Prostate gland (tissue), 2 donors: ENCODE measurements around the gene TRIO. TPM values are rescaled to one million over a fixed set of nuclear protein-coding genes. Genes with fewer than 3 reads are reported as not detected.

Experiments
- DNase-seq: peaks from one replicate; pipeline ENCODE4 v3.0.0-alpha.2; 2019; ENCODE audit warnings: low spot score
- H3K27ac ChIP-seq, 2 donors: fragments of 200-600 bp; sonication (generic); 2 replicates each; pipeline ENCODE4 v1.5.1; 2017 to 2019
- H3K27me3 ChIP-seq: fragments of 200-600 bp; sonication (generic); replicated peaks from 2 replicates; pipeline ENCODE4 v1.5.1; 2019; ENCODE audit not compliant: insufficient read depth
- H3K36me3 ChIP-seq, 2 donors: fragments of 200-600 bp; sonication (generic); 1 replicate in 1 of 2; 2 replicates in 1 of 2; pipeline versions ENCODE4 v1.5.1 to v1.8.1; 2017 to 2019
- H3K4me1 ChIP-seq: fragments of 200-600 bp; sonication (generic); replicated peaks from 2 replicates; pipeline ENCODE4 v1.5.1; 2019
- H3K4me3 ChIP-seq, 2 donors: fragments of 200-600 bp; sonication (generic); 2 replicates each; pipeline ENCODE4 v1.5.1; 2017 to 2019
- H3K9me3 ChIP-seq: fragments of 200-600 bp; sonication (generic); 2 replicates; pipeline ENCODE4 v1.5.1; 2017
- POLR2A ChIP-seq: fragments of 450-650 bp; IDR thresholded peaks from one replicate; pipeline ENCODE4 v1.6.1; 2016; ENCODE audit warnings: antibody characterized with exemption, mild to moderate bottlenecking
- POLR2AphosphoS5 ChIP-seq: sonication (generic); formaldehyde crosslinking; IDR thresholded peaks from one replicate; pipeline ENCODE4 v1.6.1; 2017; ENCODE audit warnings: antibody characterized with exemption
- WGBS: methylation state at CpG from one replicate; pipeline ENCODE4 v1.1.5; 2018; 5-methylcytosine and 5-hydroxymethylcytosine counted together
- intact Hi-C: fragments of 100-400 bp; cut with DNase I; formaldehyde crosslinking; loops from one replicate; pipeline ENCODE4 v1.14.2; 2022
- total RNA-seq, 2 donors: library from RNA; depleted of rRNA; stranded (reverse); fragments of >200 nt; gene quantifications; one replicate each; pipeline ENCODE4 v1.1.0, GENCODE V29; 2016
- TF ChIP-seq, protein P1 (sequence below), 4 experiments: fragments of 200-600 bp in 2 of 4; fragments of 450-650 bp in 2 of 4; sonication (generic) in 2 of 4; IDR thresholded peaks; 1 replicate in 3 of 4; 2 replicates in 1 of 4; pipeline ENCODE4 v1.5.1; 2016 to 2019; ENCODE audit warnings: antibody characterized with exemption in 4 of 4, mild to moderate bottlenecking in 2 of 4, moderate library complexity in 2 of 4

The TRIO gene
- total RNA-seq, 2 donors from 2014 or later, result 90.3 to 197 TPM

DNA sequence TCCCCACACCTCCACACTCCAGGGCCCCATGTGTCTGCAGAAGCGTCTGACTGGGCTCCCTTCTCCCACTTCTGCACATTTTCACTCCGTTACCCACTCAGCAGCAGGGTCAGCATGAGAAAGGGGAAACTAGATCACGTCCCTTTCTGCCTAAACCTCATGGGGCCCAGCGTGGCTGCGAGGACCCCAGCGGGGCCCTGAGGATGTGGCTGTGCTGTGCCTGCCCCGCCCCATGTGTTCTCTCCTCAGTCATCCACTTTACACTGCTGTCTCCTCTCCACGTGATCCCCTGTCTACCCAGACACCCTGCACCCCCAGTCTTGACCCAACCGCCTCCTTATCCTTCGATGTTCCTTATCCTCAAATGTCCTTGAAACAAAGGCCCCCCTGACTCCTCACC, 378.6 kb downstream of the TRIO start:
- no peak overlapping the region for H3K27ac ChIP-seq
- H3K27me3 ChIP-seq, result no peaks in the 10 kb centered on the region
- intact Hi-C loops, result no loop called here
- H3K9me3 ChIP-seq, result no peaks in the 10 kb centered on the region
- no peak for DNase-seq
- H3K4me3 ChIP-seq, result no peak overlapping the region
- peaks cover 6% of the 10 kb centered on the region for H3K4me1 ChIP-seq
- WGBS, result 92% methylated on average over 10 of the region's 10 CpGs
- TF ChIP-seq POLR2A (no peak), POLR2AphosphoS5 (no peak)
- TF ChIP-seq, protein P1, sequence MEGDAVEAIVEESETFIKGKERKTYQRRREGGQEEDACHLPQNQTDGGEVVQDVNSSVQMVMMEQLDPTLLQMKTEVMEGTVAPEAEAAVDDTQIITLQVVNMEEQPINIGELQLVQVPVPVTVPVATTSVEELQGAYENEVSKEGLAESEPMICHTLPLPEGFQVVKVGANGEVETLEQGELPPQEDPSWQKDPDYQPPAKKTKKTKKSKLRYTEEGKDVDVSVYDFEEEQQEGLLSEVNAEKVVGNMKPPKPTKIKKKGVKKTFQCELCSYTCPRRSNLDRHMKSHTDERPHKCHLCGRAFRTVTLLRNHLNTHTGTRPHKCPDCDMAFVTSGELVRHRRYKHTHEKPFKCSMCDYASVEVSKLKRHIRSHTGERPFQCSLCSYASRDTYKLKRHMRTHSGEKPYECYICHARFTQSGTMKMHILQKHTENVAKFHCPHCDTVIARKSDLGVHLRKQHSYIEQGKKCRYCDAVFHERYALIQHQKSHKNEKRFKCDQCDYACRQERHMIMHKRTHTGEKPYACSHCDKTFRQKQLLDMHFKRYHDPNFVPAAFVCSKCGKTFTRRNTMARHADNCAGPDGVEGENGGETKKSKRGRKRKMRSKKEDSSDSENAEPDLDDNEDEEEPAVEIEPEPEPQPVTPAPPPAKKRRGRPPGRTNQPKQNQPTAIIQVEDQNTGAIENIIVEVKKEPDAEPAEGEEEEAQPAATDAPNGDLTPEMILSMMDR (IDR thresholded peaks at IDR 0.05), result no peak
- H3K36me3 ChIP-seq, result no peaks in the 10 kb centered on the region

DNA sequence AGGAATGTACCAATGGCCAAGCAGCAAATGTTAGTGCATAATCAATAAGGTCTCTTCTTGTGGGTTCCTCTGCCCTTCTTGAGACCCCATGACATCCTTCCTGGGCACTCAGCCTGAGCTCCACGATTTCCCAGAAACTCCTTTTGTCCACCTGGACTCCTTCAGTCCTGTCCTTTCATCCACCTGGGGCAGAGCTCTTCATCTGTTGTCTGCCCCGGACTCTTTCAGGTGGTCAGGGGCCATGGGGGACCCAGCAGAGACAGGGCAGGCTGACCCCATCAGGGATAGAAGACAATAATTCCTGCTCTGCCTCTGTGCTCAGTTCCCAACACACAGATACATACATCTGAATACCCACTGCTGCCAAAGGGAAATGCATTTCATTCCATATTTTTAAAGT, 379.6 kb downstream of the TRIO start:
- no peak for DNase-seq
- WGBS, result 97% methylated on average over 2 of the region's 2 CpGs
- no peak for TF ChIP-seq POLR2A
- TF ChIP-seq, protein P1 (IDR thresholded peaks at IDR 0.05), result no peak

DNA sequence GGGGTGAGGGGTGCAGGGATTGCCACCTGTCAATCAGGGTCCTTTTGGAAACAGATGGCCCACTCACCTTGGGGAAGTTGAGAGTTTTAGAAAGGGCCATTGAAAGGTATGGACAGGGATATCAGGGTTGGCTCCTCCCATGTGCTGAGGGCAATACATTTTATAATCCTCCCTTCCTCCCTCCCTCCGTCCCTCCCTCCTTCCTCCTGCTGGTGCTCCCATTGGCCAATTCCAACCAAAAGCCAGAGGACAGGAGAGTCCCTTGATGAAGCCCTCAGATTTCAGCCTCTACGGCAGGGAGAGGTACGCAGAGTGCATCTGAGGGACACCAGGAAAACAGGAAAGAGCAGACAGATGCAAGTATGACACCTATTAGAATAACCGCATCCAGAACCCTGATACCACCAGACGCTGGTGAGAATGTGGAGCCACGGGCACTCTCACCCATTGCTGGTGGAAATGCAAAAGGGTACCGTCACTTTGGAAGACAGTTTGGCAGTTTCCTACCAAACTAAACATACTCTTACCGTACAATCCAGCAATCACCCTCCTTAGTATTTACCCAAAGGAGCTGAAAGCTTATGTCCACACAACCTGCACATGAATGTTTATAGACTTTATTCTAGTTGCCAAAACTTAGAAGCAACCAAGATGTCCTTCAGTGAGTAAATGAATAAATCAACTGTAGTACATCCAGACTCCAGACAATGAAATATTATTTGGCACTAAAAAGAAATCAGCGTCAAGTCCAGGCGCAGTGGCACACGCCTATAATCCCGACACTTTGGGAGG, 380.3 kb downstream of the TRIO start:
- TF ChIP-seq POLR2A (no peak), POLR2AphosphoS5 (peak; percentile 85)
- TF ChIP-seq, protein P1 (IDR thresholded peaks at IDR 0.05), result no peak
- no peaks in the 10 kb centered on the region for H3K36me3 ChIP-seq
- 47% methylated on average over 12 of the region's 12 CpGs for WGBS
- H3K9me3 ChIP-seq, result no peaks in the 10 kb centered on the region
- H3K27me3 ChIP-seq, result no peaks in the 10 kb centered on the region
- peaks cover 6% of the 10 kb centered on the region for H3K4me1 ChIP-seq
- peak overlapping the region in 1 of 2 donors; percentile 57 for H3K27ac ChIP-seq
- DNase-seq, result no peak
- intact Hi-C loops, result no loop called here
- no peak overlapping the region for H3K4me3 ChIP-seq

More for the DNA sequence above, 379.6 kb downstream of the TRIO start:
- H3K9me3 ChIP-seq, result no peaks in the 10 kb centered on the region
- intact Hi-C loops, result no loop called here
- no peaks in the 10 kb centered on the region for H3K36me3 ChIP-seq
- no peaks in the 10 kb centered on the region for H3K27me3 ChIP-seq
- H3K27ac ChIP-seq, result peak overlapping the region in 1 of 2 donors; percentile 31
- H3K4me1 ChIP-seq, result peaks cover 6% of the 10 kb centered on the region
- H3K4me3 ChIP-seq, result no peak overlapping the region

DNA sequence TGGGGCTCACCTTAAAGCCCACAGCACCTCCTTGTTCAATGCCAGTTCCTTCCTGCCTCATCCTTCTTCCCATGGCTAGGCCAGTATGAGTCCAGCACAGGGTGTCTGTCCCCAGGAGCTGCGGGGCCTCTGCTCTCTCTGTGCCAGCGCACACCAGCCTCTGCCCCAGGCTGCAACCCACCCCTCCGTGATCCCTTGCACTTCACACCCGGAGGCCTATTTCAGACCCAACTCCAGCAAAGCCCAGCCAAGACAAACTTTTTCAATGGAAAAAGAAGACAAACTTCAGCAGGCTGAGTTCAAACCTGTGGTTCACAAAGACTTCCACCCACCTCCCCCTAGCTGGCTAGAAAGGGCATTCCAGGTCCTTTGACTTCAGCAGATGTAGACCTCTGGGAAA, 382.3 kb downstream of the TRIO start:
- H3K4me1 ChIP-seq, result peaks cover 6% of the 10 kb centered on the region
- H3K36me3 ChIP-seq, result no peaks in the 10 kb centered on the region
- TF ChIP-seq POLR2AphosphoS5 (no peak), POLR2A (no peak)
- TF ChIP-seq, protein P1 (IDR thresholded peaks at IDR 0.05), result no peak
- WGBS, result 92% methylated on average over 4 of the region's 4 CpGs
- no peaks in the 10 kb centered on the region for H3K27me3 ChIP-seq
- DNase-seq, result no peak
- no peaks in the 10 kb centered on the region for H3K9me3 ChIP-seq
- intact Hi-C loops, result no loop called here
- H3K4me3 ChIP-seq, result no peak overlapping the region
- H3K27ac ChIP-seq, result no peak overlapping the region

DNA sequence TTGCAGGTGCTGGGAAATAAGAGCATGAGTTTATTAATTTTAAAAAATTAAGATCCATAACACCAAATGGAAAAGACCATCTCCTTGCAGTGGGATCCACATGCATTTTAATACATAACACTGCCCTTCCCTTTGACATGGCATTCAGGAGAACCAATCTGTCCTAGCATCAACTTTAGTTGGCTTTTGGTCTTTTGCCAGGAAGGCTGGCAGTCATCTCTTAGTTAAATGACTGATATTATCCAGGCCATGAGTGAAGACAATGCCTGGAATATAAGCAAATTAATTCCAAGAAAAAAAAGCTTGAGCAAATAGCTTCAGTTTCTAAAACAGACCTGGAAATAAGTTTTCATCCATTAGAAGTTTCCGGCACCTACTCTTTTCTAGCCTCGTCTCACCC, 383.4 kb downstream of the TRIO start:
- Histone ChIP-seq H3K36me3 (no peaks in the 10 kb centered on the region), H3K9me3 (no peaks in the 10 kb centered on the region), H3K27me3 (no peaks in the 10 kb centered on the region), H3K4me3 (no peak overlapping the region), H3K27ac (no peak overlapping the region), H3K4me1 (peaks cover 6% of the 10 kb centered on the region)
- TF ChIP-seq, protein P1 (IDR thresholded peaks at IDR 0.05), result no peak
- TF ChIP-seq POLR2AphosphoS5, result no peak
- TF ChIP-seq POLR2A, result no peak
- intact Hi-C loops, result no loop called here
- DNase-seq, result no peak
- WGBS, result 89% methylated on average over 2 of the region's 2 CpGs
